ENCODE data around the gene NFIA.

DNA sequence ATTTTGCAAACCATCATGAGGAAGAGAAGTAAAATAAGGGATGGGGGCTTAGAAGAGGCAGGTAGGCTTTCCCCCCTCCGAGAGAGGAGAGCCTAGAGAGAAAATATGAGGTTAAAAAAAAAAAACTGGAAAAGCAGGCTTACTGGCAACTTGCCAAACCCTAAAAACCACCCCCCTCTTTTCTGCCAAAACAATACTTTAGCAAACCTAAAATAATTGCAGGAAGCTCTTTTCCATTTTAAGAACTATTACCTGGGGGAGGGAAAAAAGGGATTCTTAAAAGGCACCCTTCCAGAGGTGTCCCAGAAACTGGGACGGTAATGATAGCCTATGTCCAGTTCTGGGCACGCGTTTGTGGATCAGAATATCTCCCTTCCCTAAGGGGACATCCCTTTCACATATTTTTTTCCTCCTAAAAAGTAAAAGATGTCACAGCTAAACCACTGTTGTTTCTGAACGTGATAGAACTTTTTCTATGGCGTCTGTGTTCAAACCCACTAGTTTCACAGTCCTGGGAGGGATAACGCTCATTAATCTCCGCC lies 1.1 kb upstream of the NFIA start:
- TF ChIP-seq, protein P1, sequence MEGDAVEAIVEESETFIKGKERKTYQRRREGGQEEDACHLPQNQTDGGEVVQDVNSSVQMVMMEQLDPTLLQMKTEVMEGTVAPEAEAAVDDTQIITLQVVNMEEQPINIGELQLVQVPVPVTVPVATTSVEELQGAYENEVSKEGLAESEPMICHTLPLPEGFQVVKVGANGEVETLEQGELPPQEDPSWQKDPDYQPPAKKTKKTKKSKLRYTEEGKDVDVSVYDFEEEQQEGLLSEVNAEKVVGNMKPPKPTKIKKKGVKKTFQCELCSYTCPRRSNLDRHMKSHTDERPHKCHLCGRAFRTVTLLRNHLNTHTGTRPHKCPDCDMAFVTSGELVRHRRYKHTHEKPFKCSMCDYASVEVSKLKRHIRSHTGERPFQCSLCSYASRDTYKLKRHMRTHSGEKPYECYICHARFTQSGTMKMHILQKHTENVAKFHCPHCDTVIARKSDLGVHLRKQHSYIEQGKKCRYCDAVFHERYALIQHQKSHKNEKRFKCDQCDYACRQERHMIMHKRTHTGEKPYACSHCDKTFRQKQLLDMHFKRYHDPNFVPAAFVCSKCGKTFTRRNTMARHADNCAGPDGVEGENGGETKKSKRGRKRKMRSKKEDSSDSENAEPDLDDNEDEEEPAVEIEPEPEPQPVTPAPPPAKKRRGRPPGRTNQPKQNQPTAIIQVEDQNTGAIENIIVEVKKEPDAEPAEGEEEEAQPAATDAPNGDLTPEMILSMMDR (IDR thresholded peaks at IDR 0.05; ENCODE audit: low read length): no peak
- TF ChIP-seq EZH2phosphoT487 (IDR thresholded peaks at IDR 0.05; ENCODE audit: low read length): no peak
- TF ChIP-seq EZH2 (optimal IDR thresholded peaks at IDR 0.05; ENCODE audit: low read depth, low read length): no peak
